Esophagus squamous epithelium (tissue), 4 donors: Measurements from ENCODE around the gene ODC1.

Experiments
- POLR2A ChIP-seq, 4 donors: fragments of 450-650 bp; IDR thresholded peaks; one replicate each; pipeline ENCODE4 v1.6.1; 2017; ENCODE audit warnings: antibody characterized with exemption in 4 of 4, mild to moderate bottlenecking in 4 of 4, moderate library complexity in 3 of 4
- TF ChIP-seq, protein P1 (sequence below), 6 experiments: fragments of 450-650 bp in 4 of 6; fragments of 200-600 bp in 2 of 6; sonication (generic) in 2 of 6; IDR thresholded peaks; one replicate each; pipeline ENCODE4 v1.5.1; 2016 to 2019; ENCODE audit warnings: antibody characterized with exemption in 6 of 6, mild to moderate bottlenecking in 4 of 6, moderate library complexity in 4 of 6

DNA sequence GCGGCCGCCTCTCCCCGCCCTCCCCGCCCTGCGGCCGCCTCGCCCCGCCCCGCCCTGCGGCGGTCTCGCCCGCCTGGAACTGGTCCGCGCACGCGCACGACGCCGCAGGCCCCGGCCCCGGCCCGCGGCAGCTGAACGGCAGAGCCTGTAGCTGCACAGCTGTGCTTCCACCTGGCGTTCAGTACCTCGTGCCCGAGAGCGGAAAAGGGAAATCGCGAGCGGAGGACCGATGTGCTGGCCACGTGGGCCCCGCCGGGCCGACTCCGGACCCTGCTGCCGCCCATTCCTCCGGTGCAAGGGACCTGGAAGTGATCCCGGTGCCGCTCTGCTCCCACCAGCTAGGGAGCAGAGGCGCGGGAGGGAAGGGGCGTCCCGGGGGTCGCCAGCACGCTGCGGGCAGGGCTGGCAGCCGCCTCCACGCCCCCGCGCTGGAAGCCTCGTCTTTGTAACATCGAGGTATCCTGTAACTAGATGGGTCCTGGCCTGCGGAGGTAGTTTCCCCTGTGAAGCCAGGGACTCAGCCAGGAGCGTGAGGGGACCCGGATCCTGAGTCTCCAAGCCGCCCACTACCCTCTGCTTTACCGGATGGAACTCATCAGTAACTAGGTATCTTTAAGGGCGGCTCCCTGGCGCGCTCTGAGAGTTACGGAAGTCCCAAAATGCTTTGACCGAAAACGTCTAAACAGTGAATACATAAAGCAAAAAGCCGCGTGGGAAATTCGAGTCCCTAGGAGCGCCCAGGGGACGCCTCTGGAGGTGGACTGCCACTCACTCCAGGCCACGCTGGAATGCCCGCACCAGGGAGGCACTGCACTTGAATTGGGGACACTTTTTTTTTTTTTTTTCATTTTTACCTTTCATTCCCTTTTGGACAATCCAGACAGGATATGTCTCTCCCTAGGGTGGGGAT lies 704 bp upstream of the ODC1 start:
- TF ChIP-seq, protein P1, sequence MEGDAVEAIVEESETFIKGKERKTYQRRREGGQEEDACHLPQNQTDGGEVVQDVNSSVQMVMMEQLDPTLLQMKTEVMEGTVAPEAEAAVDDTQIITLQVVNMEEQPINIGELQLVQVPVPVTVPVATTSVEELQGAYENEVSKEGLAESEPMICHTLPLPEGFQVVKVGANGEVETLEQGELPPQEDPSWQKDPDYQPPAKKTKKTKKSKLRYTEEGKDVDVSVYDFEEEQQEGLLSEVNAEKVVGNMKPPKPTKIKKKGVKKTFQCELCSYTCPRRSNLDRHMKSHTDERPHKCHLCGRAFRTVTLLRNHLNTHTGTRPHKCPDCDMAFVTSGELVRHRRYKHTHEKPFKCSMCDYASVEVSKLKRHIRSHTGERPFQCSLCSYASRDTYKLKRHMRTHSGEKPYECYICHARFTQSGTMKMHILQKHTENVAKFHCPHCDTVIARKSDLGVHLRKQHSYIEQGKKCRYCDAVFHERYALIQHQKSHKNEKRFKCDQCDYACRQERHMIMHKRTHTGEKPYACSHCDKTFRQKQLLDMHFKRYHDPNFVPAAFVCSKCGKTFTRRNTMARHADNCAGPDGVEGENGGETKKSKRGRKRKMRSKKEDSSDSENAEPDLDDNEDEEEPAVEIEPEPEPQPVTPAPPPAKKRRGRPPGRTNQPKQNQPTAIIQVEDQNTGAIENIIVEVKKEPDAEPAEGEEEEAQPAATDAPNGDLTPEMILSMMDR (IDR thresholded peaks at IDR 0.05) = peak in 3 of 6 experiments; percentile 17 to 31 (median 21)
- TF ChIP-seq POLR2A (IDR thresholded peaks at IDR 0.05) = peak in 2 of 4 donors; percentile 34 to 52
